Measurements from ENCODE around the gene CFAP206. TPM values are rescaled to one million over a fixed set of nuclear protein-coding genes. Genes with fewer than 3 reads are reported as not detected.

The CFAP206 gene
- total and polyA plus RNA-seq, 10 of the 15 experiments (the other 5 are each of a cell fraction or from before 2014, with no cell fraction given), result 0.04 to 0.24 (median 0.09) TPM; not detected in 6

DNA sequence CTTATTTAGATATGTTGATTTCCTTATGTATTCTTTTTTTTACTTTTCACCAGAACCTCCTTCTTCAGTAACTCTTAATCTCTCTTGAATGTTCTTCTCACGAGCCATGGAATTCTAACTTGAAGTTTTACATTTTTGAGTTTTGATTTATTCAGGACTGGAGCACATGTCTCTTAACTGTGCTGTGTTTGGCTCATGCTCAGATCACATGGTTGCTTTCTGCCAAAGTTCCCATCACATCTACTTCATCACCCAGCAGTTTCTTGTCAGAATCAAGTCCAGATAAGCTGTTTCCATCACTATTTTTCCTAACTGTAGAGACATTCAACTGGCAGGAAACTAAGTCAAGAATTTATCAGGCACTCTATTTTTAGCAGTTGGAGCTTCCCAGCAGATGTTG is 96.7 kb downstream of the CFAP206 start:
- Histone ChIP-seq H3K4me1 (ENCODE audit: control insufficient read depth, insufficient read depth, low read length) (no peaks in the 10 kb centered on the region), H3K27me3 (replicated peaks in 1 of 2; ENCODE audit: control insufficient read depth in 2 of 2, insufficient read depth in 2 of 2, low read length in 1 of 2) (no peaks in the 10 kb centered on the region), H3K27ac (ENCODE audit: control insufficient read depth, insufficient read depth) (no peak overlapping the region), H3K4me2 (ENCODE audit: control insufficient read depth, insufficient read depth) (no peak overlapping the region), H3K36me3 (ENCODE audit: control insufficient read depth in 2 of 2, insufficient read depth in 2 of 2, low read length in 1 of 2) (peaks cover 0 to 9% of the 10 kb centered on the region in 2 experiments; a peak in 2 of 4 replicates), H3K9me3 (replicated peaks; ENCODE audit: control insufficient read depth, insufficient read depth, low read length) (no peaks in the 10 kb centered on the region), H2AFZ (ENCODE audit: control insufficient read depth, low read depth, low read length) (no peak overlapping the region), H3K9ac (ENCODE audit: control insufficient read depth, insufficient read depth, low read length) (no peak overlapping the region), H3K4me3 (no peak overlapping the region), H4K20me1 (ENCODE audit: control insufficient read depth, insufficient read depth) (no peaks in the 10 kb centered on the region), H3K79me2 (ENCODE audit: control insufficient read depth, insufficient read depth, low read length) (no peaks in the 10 kb centered on the region)
- no TSS peak for BruUV-seq (replicated peaks)
- no peak for DNase-seq (ENCODE audit: low read depth, low spot score)
- POLR2A ChIA-PET, result interaction anchor here (0.6 to 0.7 kb wide), 3 partner anchors 10 to 258 kb away, joined by 3 to 6 read pairs (median 3); no protein-coding TSS in a partner anchor
- no peak for FAIRE-seq
- SMC1A ChIA-PET (ENCODE audit: uncharacterized antibody, unreplicated experiment), result interaction anchor here (0.6 to 1.2 kb wide), 3 partner anchors 10 to 68 kb away, joined by 3 to 5 read pairs (median 3); no protein-coding TSS in a partner anchor
- intact Hi-C loops (cut with micrococcal nuclease; ENCODE audit: unreplicated experiment) (no loop called here), in situ Hi-C loops (cut with MboI) (no loop called here)
- RAD21 ChIA-PET (ENCODE audit: unreplicated experiment), result interaction anchor here (1.1 kb wide), 1 partner anchor 23 kb away, joined by 3 read pairs; no protein-coding TSS in a partner anchor
- CTCF ChIA-PET, result interaction anchor here (1.4 kb wide), 1 partner anchor 41 kb away, joined by 3 read pairs; no protein-coding TSS in a partner anchor
- WGBS (ENCODE audit: insufficient coverage, insufficient replicate concordance, low lambda C conversion rate, missing lambda C conversion rate), result 95% methylated on average over 1 of the region's 1 CpG
- no peak for ATAC-seq
- TF ChIP-seq RB1 (IDR thresholded peaks at IDR 0.05; ENCODE audit: borderline replicate concordance), result no peak
- TF ChIP-seq DPF2 (IDR thresholded peaks at IDR 0.05), result no peak
- TF ChIP-seq NFYA (IDR thresholded peaks at IDR 0.05; ENCODE audit: borderline replicate concordance, low read depth, low read length), result no peak
- TF ChIP-seq PKNOX1 (IDR thresholded peaks at IDR 0.05), result no peak
- no peak for TF ChIP-seq SIN3A (IDR thresholded peaks at IDR 0.05; ENCODE audit: low read depth, low read length)
- TF ChIP-seq NR2C2 (IDR thresholded peaks at IDR 0.05; ENCODE audit: borderline replicate concordance, control insufficient read depth, insufficient read length, low read depth), result no peak
- TF ChIP-seq SUZ12 (IDR thresholded peaks at IDR 0.05; ENCODE audit: unreplicated experiment), result no peak
- TF ChIP-seq ZNF217 (IDR thresholded peaks at IDR 0.05), result no peak
- no peak for TF ChIP-seq EP300 (IDR thresholded peaks at IDR 0.05; ENCODE audit: borderline replicate concordance in 1 of 2, control insufficient read depth in 1 of 2, low read depth in 2 of 2, low read length in 2 of 2)
- TF ChIP-seq ZNF207 (IDR thresholded peaks at IDR 0.05; ENCODE audit: borderline replicate concordance), result no peak
- no peak for TF ChIP-seq RAD21 (IDR thresholded peaks at IDR 0.05; ENCODE audit: insufficient read depth, low read depth, low read length)
- TF ChIP-seq HDAC2 (IDR thresholded peaks at IDR 0.05), result no peak
- no peak for TF ChIP-seq ZBTB4 (CRISPR knock-in tag; IDR thresholded peaks at IDR 0.05)
- TF ChIP-seq, protein P1, sequence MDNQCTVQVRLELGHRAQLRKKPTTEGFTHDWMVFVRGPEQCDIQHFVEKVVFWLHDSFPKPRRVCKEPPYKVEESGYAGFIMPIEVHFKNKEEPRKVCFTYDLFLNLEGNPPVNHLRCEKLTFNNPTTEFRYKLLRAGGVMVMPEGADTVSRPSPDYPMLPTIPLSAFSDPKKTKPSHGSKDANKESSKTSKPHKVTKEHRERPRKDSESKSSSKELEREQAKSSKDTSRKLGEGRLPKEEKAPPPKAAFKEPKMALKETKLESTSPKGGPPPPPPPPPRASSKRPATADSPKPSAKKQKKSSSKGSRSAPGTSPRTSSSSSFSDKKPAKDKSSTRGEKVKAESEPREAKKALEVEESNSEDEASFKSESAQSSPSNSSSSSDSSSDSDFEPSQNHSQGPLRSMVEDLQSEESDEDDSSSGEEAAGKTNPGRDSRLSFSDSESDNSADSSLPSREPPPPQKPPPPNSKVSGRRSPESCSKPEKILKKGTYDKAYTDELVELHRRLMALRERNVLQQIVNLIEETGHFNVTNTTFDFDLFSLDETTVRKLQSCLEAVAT (IDR thresholded peaks at IDR 0.05), result no peak
- no peak for TF ChIP-seq NKRF (conservative IDR thresholded peaks at IDR 0.05)
